CD4-positive, alpha-beta T cell treated with Interleukin-15 for 1 hour (primary cell): ENCODE data around the gene HLA-A.
"Not testable (repeated sequence)": the region's sequence is repeated elsewhere in the genome, so short reads cannot be mapped to it uniquely, and the experiment has no call there.

ENCODE experiments used
- DNase-seq: peaks from one replicate; pipeline ENCODE4 v3.0.0-alpha.2; 2020

Gene HLA-A

DNA sequence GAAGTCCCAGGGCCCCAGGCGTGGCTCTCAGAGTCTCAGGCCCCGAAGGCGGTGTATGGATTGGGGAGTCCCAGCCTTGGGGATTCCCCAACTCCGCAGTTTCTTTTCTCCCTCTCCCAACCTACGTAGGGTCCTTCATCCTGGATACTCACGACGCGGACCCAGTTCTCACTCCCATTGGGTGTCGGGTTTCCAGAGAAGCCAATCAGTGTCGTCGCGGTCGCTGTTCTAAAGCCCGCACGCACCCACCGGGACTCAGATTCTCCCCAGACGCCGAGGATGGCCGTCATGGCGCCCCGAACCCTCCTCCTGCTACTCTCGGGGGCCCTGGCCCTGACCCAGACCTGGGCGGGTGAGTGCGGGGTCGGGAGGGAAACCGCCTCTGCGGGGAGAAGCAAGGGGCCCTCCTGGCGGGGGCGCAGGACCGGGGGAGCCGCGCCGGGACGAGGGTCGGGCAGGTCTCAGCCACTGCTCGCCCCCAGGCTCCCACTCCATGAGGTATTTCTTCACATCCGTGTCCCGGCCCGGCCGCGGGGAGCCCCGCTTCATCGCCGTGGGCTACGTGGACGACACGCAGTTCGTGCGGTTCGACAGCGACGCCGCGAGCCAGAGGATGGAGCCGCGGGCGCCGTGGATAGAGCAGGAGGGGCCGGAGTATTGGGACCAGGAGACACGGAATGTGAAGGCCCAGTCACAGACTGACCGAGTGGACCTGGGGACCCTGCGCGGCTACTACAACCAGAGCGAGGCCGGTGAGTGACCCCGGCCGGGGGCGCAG, at the start of gene HLA-A:
Gene HLA-A (plus strand): TSS at position 258 of the 778 bp plus-strand sequence. CDS start 22 bp downstream, at position 280.
- peak; percentile 95 for DNase-seq

GRCh38 chr6:29892696-29893095, 49.6 kb upstream of the HLA-A start:
- DNase-seq, result no peak

DNA sequence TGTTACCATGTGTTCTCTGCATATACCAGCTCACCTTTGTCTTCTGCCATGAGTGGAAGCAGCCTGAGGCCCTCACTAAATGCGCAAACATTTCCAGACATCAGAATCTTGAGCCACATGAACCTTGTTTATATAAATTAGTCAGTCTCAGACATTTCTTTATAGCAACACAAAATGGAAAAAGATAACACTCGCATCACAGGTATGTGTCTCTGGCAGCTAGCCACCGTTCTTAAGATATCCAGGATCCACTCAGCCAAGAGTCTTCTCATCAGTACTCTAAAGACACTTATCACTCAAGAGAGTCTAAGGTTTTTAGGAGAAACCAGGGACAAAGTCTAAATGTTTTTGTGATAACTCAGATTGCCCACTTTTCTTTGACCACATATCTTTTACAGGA, 43.1 kb upstream of the HLA-A start:
- no peak for DNase-seq

- DNase-seq, result no peak
These were observed 37.0 kb upstream of the HLA-A start for GRCh38 chr6:29905286-29905685.

GRCh38 chr6:29907637-29908340, 34.5 kb upstream of the HLA-A start:
- DNase-seq, result no peak

- no peak for DNase-seq
These were observed 34.0 kb upstream of the HLA-A start for GRCh38 chr6:29908341-29908662.

GRCh38 chr6:29908710-29909109, 33.6 kb upstream of the HLA-A start:
- DNase-seq, result no peak

- no peak for DNase-seq
These were observed 32.3 kb upstream of the HLA-A start for GRCh38 chr6:29909985-29910384.

DNA sequence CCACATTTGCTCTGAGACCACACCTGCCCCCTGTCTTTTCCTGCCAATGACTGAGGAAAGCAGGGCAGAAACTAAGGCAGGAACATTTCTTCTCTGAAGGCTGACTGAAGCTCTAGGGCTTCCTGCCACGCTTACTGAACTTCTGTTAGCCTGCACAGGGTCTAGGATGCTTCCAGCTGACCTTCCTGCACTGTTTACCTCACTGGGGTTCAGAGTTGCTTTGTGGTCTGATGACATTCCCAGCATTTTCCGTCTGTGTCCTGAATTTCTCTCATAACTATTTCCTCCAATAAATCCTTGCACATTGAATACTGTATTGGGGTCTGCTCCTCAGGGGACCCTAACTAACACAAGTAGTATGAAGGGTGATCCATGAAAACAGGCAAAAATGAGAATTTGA, 29.5 kb upstream of the HLA-A start:
- DNase-seq, result no peak

DNA sequence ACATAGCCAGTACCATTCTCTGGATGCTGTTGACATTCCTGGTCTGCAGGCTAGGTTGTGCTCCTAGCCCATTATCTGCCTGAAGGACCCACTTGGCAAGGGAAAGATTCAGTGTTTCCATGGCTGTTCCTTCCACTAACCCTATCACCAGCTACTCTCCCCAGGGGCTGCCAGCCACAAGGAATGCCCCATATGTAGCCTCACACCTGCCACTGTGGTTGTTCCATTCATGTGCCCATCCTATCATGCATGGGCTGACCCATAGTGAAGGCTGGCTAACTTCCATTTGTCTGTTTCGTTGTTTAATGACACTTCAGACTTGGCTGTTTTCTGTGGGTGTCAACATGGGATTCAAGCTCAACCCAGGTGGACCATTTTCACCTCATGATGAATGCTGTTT, 25.6 kb upstream of the HLA-A start:
- DNase-seq, result no peak

DNA sequence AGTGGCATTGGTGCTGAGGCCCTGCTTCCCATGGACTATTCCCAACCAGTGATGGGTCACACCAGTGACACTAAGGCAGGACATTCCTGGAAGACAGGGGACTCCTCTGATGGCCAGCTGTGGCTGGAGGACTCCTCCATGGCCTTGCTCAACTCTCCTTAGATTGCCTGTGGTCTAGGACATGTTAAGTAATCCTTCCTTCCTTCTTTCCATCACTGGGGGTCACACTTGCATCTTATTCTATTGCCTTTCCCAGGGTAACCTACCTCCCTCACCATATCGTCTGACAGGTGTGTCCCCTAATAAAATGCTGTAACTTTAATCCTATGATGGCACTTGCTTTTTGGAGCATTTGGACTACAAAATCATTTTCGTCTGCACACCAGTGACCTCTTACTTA, 24.5 kb upstream of the HLA-A start:
- no peak for DNase-seq

DNA sequence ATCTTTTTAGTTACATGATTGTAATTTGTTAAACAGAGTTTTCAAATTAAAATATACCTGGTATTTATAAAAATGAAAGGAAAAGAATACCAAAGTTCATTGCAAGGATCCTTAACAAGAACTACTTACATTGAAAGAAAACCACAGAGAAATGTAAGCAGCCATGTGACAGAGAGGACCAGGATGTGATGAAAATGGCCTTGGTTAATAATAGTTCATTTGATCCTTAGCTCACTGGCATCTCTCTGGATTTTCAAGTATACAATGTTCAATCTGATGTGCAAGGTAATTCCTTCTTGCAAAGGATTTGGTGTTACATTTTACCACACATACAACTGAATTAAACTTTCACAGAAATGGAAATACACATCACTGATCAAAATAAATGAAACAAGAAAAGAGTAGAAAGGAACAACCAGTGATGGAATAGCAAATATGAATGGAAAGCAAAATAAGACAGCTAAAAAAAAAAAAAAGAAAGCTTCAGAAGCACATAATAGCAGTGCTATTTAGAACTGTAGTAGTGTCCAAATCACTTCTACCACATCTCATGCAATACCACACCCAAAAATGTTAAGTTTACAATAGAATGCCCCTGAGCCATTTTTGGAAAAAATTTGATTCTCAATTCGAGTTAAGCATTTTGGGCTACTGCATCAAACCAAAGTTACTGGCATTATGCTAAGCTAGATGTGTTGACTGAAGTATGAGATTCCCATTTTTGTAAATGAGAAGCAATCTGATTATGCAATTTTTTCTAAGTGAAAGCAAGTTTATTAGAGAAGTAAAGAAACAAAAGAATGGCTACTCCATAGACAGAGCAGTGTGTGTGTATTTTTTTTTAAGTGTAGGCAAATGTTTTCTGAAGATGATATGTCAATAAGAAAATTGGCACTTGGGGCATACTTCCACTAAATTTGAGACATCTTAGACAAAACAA, 22.6 kb upstream of the HLA-A start:
- DNase-seq, result no peak

DNA sequence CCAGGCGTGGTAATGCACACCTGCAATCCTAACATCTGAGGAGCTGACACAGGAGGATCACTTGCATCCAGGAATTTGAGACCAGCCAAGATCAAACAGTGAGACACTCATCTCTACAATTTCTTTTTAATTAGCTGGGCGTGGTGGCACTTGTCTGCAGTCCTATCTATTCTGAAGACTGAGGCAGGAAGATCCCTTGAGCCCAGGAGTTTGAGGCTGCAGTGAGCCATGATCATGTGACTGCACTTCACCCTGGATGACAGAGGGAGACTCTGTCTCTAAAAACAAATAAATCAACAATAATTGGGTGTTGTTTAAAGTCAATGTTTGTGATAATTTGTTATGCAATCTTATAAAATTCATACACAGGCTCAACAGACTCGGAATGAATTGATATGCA, 18.0 kb upstream of the HLA-A start:
- no peak for DNase-seq

DNA sequence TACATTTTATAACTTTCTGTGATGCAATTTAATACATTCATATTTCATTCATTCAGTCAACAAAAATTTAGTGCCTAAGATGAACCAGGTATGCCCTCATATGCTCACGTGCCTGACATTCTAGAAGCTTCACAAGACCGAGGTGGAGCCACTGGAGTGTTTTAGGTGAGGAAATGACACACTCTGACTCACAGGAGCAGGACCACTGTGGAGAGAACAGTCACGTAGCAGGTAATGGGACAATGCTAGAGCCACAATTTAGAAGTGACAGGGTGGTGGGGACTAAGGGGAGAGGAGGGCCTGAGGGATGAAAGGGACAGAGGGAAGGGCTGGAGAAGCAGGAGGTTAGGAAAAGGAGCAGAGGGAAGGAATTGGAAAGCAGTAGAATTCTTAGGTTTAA, 17.6 kb upstream of the HLA-A start:
- no peak for DNase-seq

DNA sequence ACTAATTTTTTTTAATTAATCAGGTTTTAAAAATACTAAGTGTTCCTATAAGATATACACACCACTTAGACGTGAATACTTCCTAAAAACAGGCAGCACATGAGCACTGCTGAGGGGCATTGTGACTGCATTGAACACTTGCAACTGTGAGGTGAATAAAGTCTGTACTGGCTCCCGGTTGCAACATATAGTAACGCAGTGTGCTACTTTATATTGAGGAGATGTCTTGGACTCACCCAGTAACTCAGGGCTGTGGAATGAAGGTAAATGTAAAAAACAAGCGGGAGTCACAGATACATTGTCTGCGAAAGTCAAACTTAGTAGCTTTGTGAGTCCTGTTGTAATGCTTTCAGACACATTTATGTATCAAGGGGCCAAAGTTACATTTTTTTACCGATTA, 17.0 kb upstream of the HLA-A start:
- no peak for DNase-seq

DNA sequence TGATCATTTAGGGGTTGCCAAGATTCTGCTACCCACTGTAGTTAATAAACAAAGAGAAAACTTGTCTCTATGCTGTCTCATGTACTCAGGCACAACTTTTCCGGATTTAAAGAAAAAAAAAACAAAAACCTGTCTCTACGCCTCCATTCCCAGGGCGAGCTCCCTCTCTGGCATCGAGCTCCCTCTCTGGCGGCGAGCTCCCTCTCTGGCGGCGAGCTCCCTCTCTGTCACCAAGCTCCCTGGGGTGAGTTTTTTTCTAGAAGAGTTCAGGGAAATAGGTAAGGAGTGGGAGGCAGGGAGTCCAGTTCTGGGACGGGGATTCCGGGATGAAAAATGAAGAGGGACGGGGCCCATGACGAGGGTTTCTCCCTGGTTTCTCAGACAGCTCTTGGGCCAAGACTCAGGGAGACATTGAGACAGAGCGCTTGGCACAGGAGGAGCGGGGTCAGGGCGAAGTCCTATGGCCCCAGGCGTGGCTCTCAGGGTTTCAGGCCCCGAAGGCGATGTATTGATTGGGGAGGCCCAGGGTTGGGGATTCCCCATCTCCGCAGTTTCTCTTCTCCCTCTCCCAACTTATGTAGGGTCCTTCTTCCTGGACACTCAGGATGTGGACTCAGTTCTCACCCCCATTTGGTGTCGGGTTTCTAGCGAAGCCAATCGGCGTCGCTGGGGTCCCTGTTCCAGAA, 16.5 kb upstream of the HLA-A start:
- DNase-seq, result peak; percentile 29

DNA sequence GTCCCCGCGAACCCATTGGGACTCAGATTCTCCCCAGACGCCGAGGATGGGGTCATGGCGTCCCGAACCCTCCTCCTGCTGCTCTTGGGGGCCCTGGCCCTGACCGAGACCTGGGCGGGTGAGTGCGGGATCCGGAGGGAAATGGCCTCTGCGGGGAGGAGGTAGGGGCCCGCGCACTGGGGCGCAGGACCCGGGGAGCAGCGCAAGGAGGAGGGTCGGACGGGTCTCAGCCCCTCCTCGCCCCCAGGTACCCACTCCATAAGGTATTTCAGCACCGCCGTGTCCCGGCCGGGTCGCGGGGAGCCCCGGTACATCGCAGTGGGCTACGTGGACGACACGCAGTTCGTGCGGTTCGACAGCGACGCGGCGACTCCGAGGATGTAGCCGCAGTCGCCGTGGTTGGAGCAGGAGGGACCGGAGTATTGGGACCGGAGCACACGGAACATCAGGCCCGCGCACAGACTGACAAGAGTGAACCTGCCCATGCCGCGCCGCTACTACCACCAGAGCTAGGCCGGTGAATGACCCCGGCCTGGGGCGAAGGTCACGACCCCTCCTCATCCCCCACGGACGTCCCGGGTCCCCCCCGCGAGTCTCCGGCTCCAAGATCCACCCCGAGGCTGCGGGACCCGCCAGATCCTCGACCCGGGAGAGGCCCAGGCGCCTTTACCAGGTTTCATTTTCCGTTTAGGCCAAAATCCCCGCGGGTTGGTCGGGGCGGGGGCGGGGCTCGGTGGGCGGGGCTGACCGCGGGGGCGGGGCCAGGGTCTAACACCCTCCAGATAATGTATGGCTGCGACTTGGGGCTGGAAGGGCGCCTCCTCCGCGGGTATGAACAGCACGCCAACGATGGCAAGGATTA, 15.7 kb upstream of the HLA-A start:
- peak; percentile 92 for DNase-seq

GRCh38 chr6:29927275-29927569, 15.1 kb upstream of the HLA-A start:
- no peak for DNase-seq

- no peak for DNase-seq
These were observed 14.4 kb upstream of the HLA-A start for GRCh38 chr6:29927841-29928388.

- not testable (repeated sequence) for DNase-seq
These were observed 12.3 kb upstream of the HLA-A start for GRCh38 chr6:29930047-29930446.

- DNase-seq, result no peak
These were observed 8.4 kb upstream of the HLA-A start for GRCh38 chr6:29933955-29934354.
